HL-60 (cell line): ENCODE measurements around the gene STK17B.

Experiments
- DNase-seq, 2 experiments: peaks; one replicate each; pipeline ENCODE4 v3.0.0-alpha.2; 2010 to 2020; ENCODE audit warnings: low read depth in 1 of 2, low spot score in 1 of 2
- H3K27ac ChIP-seq: fragments of 250-450 bp; sonication (Bioruptor Pico); replicated peaks from 2 replicates; pipeline ENCODE4 v1.5.1; 2020; ENCODE audit warnings: mild to moderate bottlenecking, moderate library complexity
- H3K27me3 ChIP-seq: fragments of 250-450 bp; sonication (Bioruptor Pico); 2 replicates; pipeline ENCODE4 v1.5.1; 2021; ENCODE audit warnings: mild to moderate bottlenecking, moderate library complexity; ENCODE audit not compliant: insufficient read depth, poor library complexity, severe bottlenecking
- H3K4me3 ChIP-seq: replicated peaks from 2 replicates; pipeline ENCODE4 v1.5.1; 2011; ENCODE audit warnings: mild to moderate bottlenecking, control low read depth, low read length; ENCODE audit not compliant: insufficient read depth
- CTCF ChIP-seq: IDR thresholded peaks from one replicate; pipeline ENCODE4 v1.5.1; 2011; ENCODE audit warnings: low read length, control low read depth, inconsistent platforms; ENCODE audit not compliant: insufficient read depth
- GABPA ChIP-seq: IDR thresholded peaks from 2 replicates; pipeline ENCODE4 v1.6.1; 2012; ENCODE audit warnings: low read depth
- POLR2AphosphoS5 ChIP-seq: IDR thresholded peaks from 2 replicates; pipeline ENCODE4 v1.6.1; 2012; ENCODE audit warnings: low read depth
- REST ChIP-seq: IDR thresholded peaks from 2 replicates; pipeline ENCODE4 v1.6.1; 2012; ENCODE audit warnings: low read depth; ENCODE audit not compliant: insufficient replicate concordance
- SPI1 ChIP-seq: IDR thresholded peaks from 2 replicates; pipeline ENCODE4 v1.6.1; 2012; ENCODE audit warnings: low read depth, mild to moderate bottlenecking, borderline replicate concordance

STK17B gene

GRCh38 chr2:196128749-196129148, 42.6 kb downstream of the STK17B start:
- H3K27me3 ChIP-seq = no peaks in the 10 kb centered on the region
- TF ChIP-seq REST (no peak), GABPA (no peak), CTCF (no peak), POLR2AphosphoS5 (no peak), SPI1 (no peak)
- H3K4me3 ChIP-seq = no peak overlapping the region
- H3K27ac ChIP-seq = no peak overlapping the region
- DNase-seq = no peak

GRCh38 chr2:196125596-196125995, 45.8 kb downstream of the STK17B start:
- no peak overlapping the region for H3K27ac ChIP-seq
- no peak for DNase-seq
- H3K27me3 ChIP-seq = no peaks in the 10 kb centered on the region
- H3K4me3 ChIP-seq = no peak overlapping the region
- TF ChIP-seq REST (no peak), GABPA (no peak), SPI1 (no peak), POLR2AphosphoS5 (no peak), CTCF (no peak)

- H3K27ac ChIP-seq = no peak overlapping the region
- H3K4me3 ChIP-seq = no peak overlapping the region
- no peak for DNase-seq
- no peak for TF ChIP-seq GABPA
- no peak for TF ChIP-seq CTCF
- no peak for TF ChIP-seq SPI1
- TF ChIP-seq REST = no peak
- no peak for TF ChIP-seq POLR2AphosphoS5
- H3K27me3 ChIP-seq = no peaks in the 10 kb centered on the region
Observed at GRCh38 chr2:196123679-196124373, 47.6 kb downstream of the STK17B start.
